BJ (cell line): ENCODE data around the gene CHML. TPM values are rescaled to one million over a fixed set of nuclear protein-coding genes. Genes with fewer than 3 reads are reported as not detected.

Experiments used
- CTCF ChIA-PET: fragments of 350-600 bp; formaldehyde crosslinking; extraction: SDS; loops from one replicate; lab custom pipeline; 2021; ENCODE audit warnings: antibody characterized with exemption, inconsistent platforms; lab: Yijun Ruan, JAX
- POLR2A ChIA-PET: fragments of 300-600 bp; sonication (Branson Sonifier 250); formaldehyde crosslinking; extraction: SDS; loops from one replicate; lab custom pipeline; 2021; ENCODE audit warnings: antibody characterized with exemption; lab: Charles Lee
- DNase-seq: peaks from one replicate; pipeline ENCODE4 v3.0.0-alpha.2; 2011; ENCODE audit warnings: low read depth
- H3K27me3 ChIP-seq: 2 replicates; pipeline ENCODE4 v1.6.0; 2011; ENCODE audit warnings: low read length; ENCODE audit not compliant: control insufficient read depth, insufficient read depth
- H3K36me3 ChIP-seq: 2 replicates; pipeline ENCODE4 v1.5.1; 2011; ENCODE audit warnings: low read length; ENCODE audit not compliant: control insufficient read depth, insufficient read depth
- H3K4me3 ChIP-seq: 2 replicates; pipeline ENCODE4 v1.5.1; 2011; ENCODE audit warnings: low read depth, mild to moderate bottlenecking, control low read depth, low read length
- CTCF ChIP-seq: IDR thresholded peaks from 2 replicates; pipeline ENCODE4 v1.5.1; 2011; ENCODE audit warnings: low read depth, mild to moderate bottlenecking, control low read depth, inconsistent platforms, low read length, moderate library complexity; ENCODE audit not compliant: insufficient read depth
- polyA plus RNA-seq: library from polyadenylated mRNA; depleted of rRNA; stranded (reverse); fragments of >200 nt; gene quantifications from 2 replicates; pipeline ENCODE4 v1.2.3, GENCODE V29; 2011

Gene CHML
- polyA plus RNA-seq, 1 experiment: 8.4 TPM

- no peak for TF ChIP-seq CTCF
- DNase-seq: no peak
- Histone ChIP-seq H3K36me3 (no peaks in the 10 kb centered on the region; the same call in 1 of the 2 replicates), H3K4me3 (no peak overlapping the region), H3K27me3 (no peaks in the 10 kb centered on the region)
- POLR2A ChIA-PET: no interaction called here
- CTCF ChIA-PET: no interaction called here
These were observed 34.9 kb downstream of the CHML start for GRCh38 chr1:241605146-241605805.

DNA sequence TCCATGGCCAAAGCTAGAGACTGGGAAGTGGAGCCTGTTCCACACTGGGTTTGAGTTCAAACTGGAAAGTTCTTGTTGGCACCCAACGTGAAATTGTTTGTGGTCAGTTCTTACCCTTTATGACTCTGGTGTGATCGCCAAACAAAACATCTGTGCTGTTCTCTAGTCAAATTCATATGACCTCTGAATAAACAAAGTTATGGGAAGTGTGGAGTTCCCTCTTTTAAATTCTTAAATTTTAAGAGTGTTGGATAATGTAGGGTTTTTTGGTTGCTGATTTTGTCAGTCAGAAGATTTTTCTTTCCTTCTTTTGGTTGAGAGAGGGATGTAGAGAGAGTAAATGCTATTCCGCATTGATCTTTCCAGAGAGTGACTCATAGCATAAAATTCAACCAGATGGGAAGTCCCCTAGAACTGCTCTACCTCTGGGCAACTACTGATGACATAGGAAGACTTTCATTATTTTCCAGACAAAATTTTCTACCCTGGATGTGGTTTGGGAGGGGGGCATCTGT, 36.4 kb downstream of the CHML start:
- no peak for DNase-seq
- Histone ChIP-seq H3K36me3 (no peaks in the 10 kb centered on the region; the same call in 1 of the 2 replicates), H3K4me3 (no peak overlapping the region), H3K27me3 (no peaks in the 10 kb centered on the region)
- no peak for TF ChIP-seq CTCF
- ChIA-PET CTCF (interaction anchor here (2.8 kb wide), 1 partner anchor 8 kb away, joined by 13 read pairs; no protein-coding TSS in a partner anchor), POLR2A (no interaction called here)

GRCh38 chr1:241600496-241600901, 39.7 kb downstream of the CHML start:
- CTCF ChIA-PET: no interaction called here
- no peak for TF ChIP-seq CTCF
- POLR2A ChIA-PET: no interaction called here
- H3K36me3 ChIP-seq: no peaks in the 10 kb centered on the region; the same call in none of the 2 replicates
- no peaks in the 10 kb centered on the region for H3K27me3 ChIP-seq
- H3K4me3 ChIP-seq: no peak overlapping the region
- DNase-seq: peak; percentile 55

GRCh38 chr1:241598249-241598648, 41.9 kb downstream of the CHML start:
- H3K36me3 ChIP-seq: peaks cover 1% of the 10 kb centered on the region
- no peak overlapping the region for H3K4me3 ChIP-seq
- no peak for DNase-seq
- ChIA-PET POLR2A (no interaction called here), CTCF (interaction anchor here (0.9 to 1.1 kb wide), 2 partner anchors 12 to 29 kb away, joined by 3 read pairs; no protein-coding TSS in a partner anchor)
- no peak for TF ChIP-seq CTCF
- no peaks in the 10 kb centered on the region for H3K27me3 ChIP-seq

- ChIA-PET POLR2A (no interaction called here), CTCF (no interaction called here)
- DNase-seq: no peak
- H3K36me3 ChIP-seq: peaks cover 1% of the 10 kb centered on the region
- no peaks in the 10 kb centered on the region for H3K27me3 ChIP-seq
- no peak for TF ChIP-seq CTCF
- H3K4me3 ChIP-seq: no peak overlapping the region
These were observed 43.5 kb downstream of the CHML start for GRCh38 chr1:241596633-241597032.
